A673 (cell line): ENCODE results near the gene RINT1.

Experiments used
- EZH2 ChIP-seq: fragments of 200-600 bp; sonication (generic); IDR thresholded peaks from 2 replicates; pipeline ENCODE4 v1.6.1; 2017; ENCODE audit warnings: borderline replicate concordance, low read depth, mild to moderate bottlenecking, mixed read lengths, antibody characterized with exemption, low read length; ENCODE audit not compliant: poor library complexity, severe bottlenecking
- TF ChIP-seq, protein P1 (sequence below): fragments of 300-800, 200-600 bp; sonication (generic); conservative IDR thresholded peaks from 2 replicates; pipeline ENCODE4 v1.5.1; 2017; ENCODE audit warnings: low read depth, mild to moderate bottlenecking, antibody characterized with exemption, low read length, moderate library complexity, mixed read lengths

DNA sequence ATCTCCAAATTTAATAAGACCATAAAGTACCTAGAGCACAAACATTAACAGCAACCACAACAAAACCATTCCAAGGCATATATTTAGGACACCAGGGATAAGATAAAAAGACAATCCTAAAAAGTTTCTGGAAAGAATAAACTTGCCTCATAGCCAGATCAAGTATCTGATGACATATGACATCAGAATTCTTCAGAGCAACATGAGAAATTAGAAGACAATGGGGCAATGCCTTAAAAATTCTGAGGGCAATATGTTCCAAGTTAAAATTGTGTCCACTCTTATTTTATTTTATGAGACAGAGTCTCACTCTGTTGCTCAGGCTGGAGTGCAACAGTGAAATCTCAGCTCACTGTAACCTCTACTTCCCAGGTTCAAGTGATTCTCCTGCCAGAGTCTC, 46.5 kb downstream of the RINT1 start:
- TF ChIP-seq, protein P1, sequence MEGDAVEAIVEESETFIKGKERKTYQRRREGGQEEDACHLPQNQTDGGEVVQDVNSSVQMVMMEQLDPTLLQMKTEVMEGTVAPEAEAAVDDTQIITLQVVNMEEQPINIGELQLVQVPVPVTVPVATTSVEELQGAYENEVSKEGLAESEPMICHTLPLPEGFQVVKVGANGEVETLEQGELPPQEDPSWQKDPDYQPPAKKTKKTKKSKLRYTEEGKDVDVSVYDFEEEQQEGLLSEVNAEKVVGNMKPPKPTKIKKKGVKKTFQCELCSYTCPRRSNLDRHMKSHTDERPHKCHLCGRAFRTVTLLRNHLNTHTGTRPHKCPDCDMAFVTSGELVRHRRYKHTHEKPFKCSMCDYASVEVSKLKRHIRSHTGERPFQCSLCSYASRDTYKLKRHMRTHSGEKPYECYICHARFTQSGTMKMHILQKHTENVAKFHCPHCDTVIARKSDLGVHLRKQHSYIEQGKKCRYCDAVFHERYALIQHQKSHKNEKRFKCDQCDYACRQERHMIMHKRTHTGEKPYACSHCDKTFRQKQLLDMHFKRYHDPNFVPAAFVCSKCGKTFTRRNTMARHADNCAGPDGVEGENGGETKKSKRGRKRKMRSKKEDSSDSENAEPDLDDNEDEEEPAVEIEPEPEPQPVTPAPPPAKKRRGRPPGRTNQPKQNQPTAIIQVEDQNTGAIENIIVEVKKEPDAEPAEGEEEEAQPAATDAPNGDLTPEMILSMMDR, result no peak
- no peak for TF ChIP-seq EZH2
